Heart left ventricle (tissue), 16 donors: ENCODE results near the gene TGFB1I1. TPM values are rescaled to one million over a fixed set of nuclear protein-coding genes. Genes with fewer than 3 reads are reported as not detected.
"Not testable (repeated sequence)": the region's sequence is repeated elsewhere in the genome, so short reads cannot be mapped to it uniquely, and the experiment has no call there.

Source experiments
- ATAC-seq, 4 donors: fragments of 200-7000 bp; cut with Tn5 transposase; one replicate each; pipeline ENCODE4 v1.9.1; 2020 to 2022; ENCODE audit warnings: moderate library complexity in 4 of 4, mild to moderate bottlenecking in 3 of 4, moderate number of reproducible peaks in 1 of 4
- DNase-seq, 5 donors: peaks; one replicate each; pipeline ENCODE4 v3.0.0-alpha.2; 2020
- H3K27ac ChIP-seq, 12 donors: fragments of 200-600 bp; sonication (generic) in 4 of 12; one replicate each; pipeline versions ENCODE4 v1.5.0 to v1.8.0; 2016 to 2022; ENCODE audit warnings: mild to moderate bottlenecking in 2 of 12
- H3K27me3 ChIP-seq, 9 donors: fragments of 200-600 bp; sonication (generic) in 2 of 9; one replicate each; pipeline versions ENCODE4 v1.5.1 to v1.8.0; 2016 to 2022; ENCODE audit warnings: mild to moderate bottlenecking in 3 of 9
- H3K36me3 ChIP-seq, 9 donors: fragments of 200-600 bp; sonication (generic) in 2 of 9; one replicate each; pipeline versions ENCODE4 v1.5.0 to v1.8.0; 2018 to 2022; ENCODE audit warnings: mild to moderate bottlenecking in 2 of 9
- H3K4me1 ChIP-seq, 12 donors: fragments of 200-600 bp; sonication (generic) in 4 of 12; one replicate each; pipeline versions ENCODE4 v1.5.0 to v1.8.0; 2016 to 2022; ENCODE audit warnings: mild to moderate bottlenecking in 3 of 12
- H3K4me3 ChIP-seq, 12 donors: fragments of 200-600 bp; sonication (generic) in 4 of 12; one replicate each; pipeline versions ENCODE4 v1.5.0 to v1.8.0; 2017 to 2022; ENCODE audit warnings: mild to moderate bottlenecking in 9 of 12, moderate library complexity in 4 of 12
- H3K9me3 ChIP-seq, 12 donors: fragments of 200-600 bp; sonication (generic) in 4 of 12; one replicate each; pipeline versions ENCODE4 v1.5.0 to v1.8.0; 2016 to 2022; ENCODE audit warnings: mild to moderate bottlenecking in 1 of 12
- CTCF ChIP-seq, 12 donors: fragments of 200-600 bp; sonication (generic) in 4 of 12; IDR thresholded peaks; one replicate each; pipeline versions ENCODE4 v1.5.0 to v1.8.0; 2018 to 2022; ENCODE audit warnings: antibody characterized with exemption in 12 of 12, mild to moderate bottlenecking in 5 of 12
- POLR2A ChIP-seq, 2 donors: fragments of 450-650 bp; IDR thresholded peaks; one replicate each; pipeline ENCODE4 v1.6.1; 2017; ENCODE audit warnings: antibody characterized with exemption in 2 of 2, mild to moderate bottlenecking in 2 of 2, moderate library complexity in 2 of 2
- WGBS, 4 donors: extraction: QIAGEN DNeasy Blood & Tissue Kit in 2 of 4; methylation state at CpG; one replicate each; pipeline versions ENCODE4 v1.1.5 to v1.1.7; 2013 to 2018; 5-methylcytosine and 5-hydroxymethylcytosine counted together
- intact Hi-C, 10 donors: fragments of 100-400 bp; cut with DNase I; formaldehyde crosslinking; loops; one replicate each; pipeline versions ENCODE4 v1.11.1 to v1.14.2; 2022
- polyA plus RNA-seq, 2 donors: library from polyadenylated mRNA; stranded (reverse); fragments of 200-250 nt; gene quantifications; one replicate each; pipeline ENCODE4 v1.2.3, GENCODE V29; 2013
- total RNA-seq, 9 donors: library from RNA; depleted of rRNA in 2 of 9; stranded (reverse); fragments of >200 nt in 2 of 9; fragmentation: NEBNext Ultra II Directional in 3 of 9; extraction: Animal tissue kit (Norgen Biotek cat#: 25700) in 3 of 9; gene quantifications; one replicate each; pipeline versions ENCODE4 v1.1.0 to v1.2.4, GENCODE V29; 2016 to 2023
- donor health status: ischemic (EF 13 %, LVEDD 7.1; RV severe dilation, severe dysfunction).
- donor health status: healthy with polysubstance abuse.
- donor health status: DM: no; HTN: yes; CAD: no.
- donor health status: DM: no; HTN: no; CAD: no.
- donor health status: ischemic (EF 25% LVEDD 6.9; RV normal size, moderate dysfunction).
- donor health status: ischemic (EF 25% LVEDD 5.7; RV mildly dilated, moderate dysfunction).
- donor health status: healthy.
- donor health status: DM: yes; HTN: yes; CAD: no.
- donor health status: ischemic (EF 35%, LVEDD 5.7; RV mildly dilated, moderate dysfunction).
- donor health status: nonischemic (EF 11% LVEDD 7.7; RV severe dilation, severe dysfunction).
- donor health status: DM: yes; HTN: yes; CAD: no.
- donor health status: PGD.
- donor health status: ischemic (EF 29% LVEDD 5.4; RV normal size, mild dysfunction).
- donor health status: nonischemic (EF 23%, LVEDD 6.1; RV moderate dilation, normal function).

Gene TGFB1I1
- total and polyA plus RNA-seq, 11 donors, result 12.9 to 37.7 (median 19.5) TPM

GRCh38 chr16:31501966-31502348 is 30.0 kb downstream of the TGFB1I1 start:
- 81 to 93% (median 84%) methylated on average over 4 of the region's 4 CpGs for WGBS, 4 donors
- ATAC-seq (no peak), DNase-seq (no peak)
- no peak overlapping the region for H3K4me3 ChIP-seq
- H3K4me1 ChIP-seq, result peaks cover 1 to 50% (median 32%) of the 10 kb centered on the region in 12 donors
- TF ChIP-seq CTCF (IDR thresholded peaks at IDR 0.05), result no peak
- TF ChIP-seq POLR2A (IDR thresholded peaks at IDR 0.05), result no peak
- intact Hi-C loops, result loop anchor here in 4 of 10 donors (5.0 to 10.0 kb wide), 5 partner anchors 40 to 373 kb away; partner anchors contain the start of genes ZNF267 (in 2 of the 4) and ARMC5 (in 1 of the 4)
- H3K27ac ChIP-seq, result no peak overlapping the region
- H3K9me3 ChIP-seq, result no peaks in the 10 kb centered on the region
- H3K36me3 ChIP-seq, result peaks cover 0 to 54% (median 44%) of the 10 kb centered on the region in 9 donors
- no peaks in the 10 kb centered on the region for H3K27me3 ChIP-seq

GRCh38 chr16:31502981-31503380 is 31.0 kb downstream of the TGFB1I1 start:
- peaks cover 0 to 44% (median 33%) of the 10 kb centered on the region in 9 donors for H3K36me3 ChIP-seq
- peaks cover 4 to 58% (median 39%) of the 10 kb centered on the region in 12 donors for H3K4me1 ChIP-seq
- H3K9me3 ChIP-seq, result no peaks in the 10 kb centered on the region
- no peak overlapping the region for H3K4me3 ChIP-seq
- DNase-seq, result no peak
- no peak for TF ChIP-seq CTCF (IDR thresholded peaks at IDR 0.05)
- TF ChIP-seq POLR2A (IDR thresholded peaks at IDR 0.05), result no peak
- intact Hi-C loops, result loop anchor here in 4 of 10 donors (5.0 to 10.0 kb wide), 5 partner anchors 41 to 372 kb away; partner anchors contain the start of genes ZNF267 (in 2 of the 4) and ARMC5 (in 1 of the 4)
- H3K27me3 ChIP-seq, result no peaks in the 10 kb centered on the region
- peak overlapping the region in 1 of 12 donors; percentile 61 for H3K27ac ChIP-seq
- ATAC-seq, result no peak

GRCh38 chr16:31503555-31503954 is 31.6 kb downstream of the TGFB1I1 start:
- ATAC-seq, H3K27me3 ChIP-seq, H3K9me3 ChIP-seq, H3K4me3 ChIP-seq, DNase-seq: not testable (repeated sequence)
- Histone ChIP-seq H3K4me1 (peaks cover 4 to 58% (median 39%) of the 10 kb centered on the region in 12 donors), H3K27ac (peak overlapping the region in 8 of 12 donors; percentile 16 to 78 (median 32)), H3K36me3 (peaks cover 0 to 38% (median 28%) of the 10 kb centered on the region in 9 donors)
- WGBS, 4 donors, result 90 to 97% (median 95%) methylated on average over 8 of the region's 8 CpGs
- intact Hi-C loops, result loop anchor here in 4 of 10 donors (5.0 to 10.0 kb wide), 5 partner anchors 41 to 371 kb away; partner anchors contain the start of genes ZNF267 (in 2 of the 4) and ARMC5 (in 1 of the 4)

- Histone ChIP-seq H3K4me1 (peaks cover 4 to 62% (median 42%) of the 10 kb centered on the region in 12 donors), H3K4me3 (no peak overlapping the region), H3K9me3 (no peaks in the 10 kb centered on the region), H3K36me3 (peaks cover 0 to 32% (median 21%) of the 10 kb centered on the region in 9 donors), H3K27me3 (no peaks in the 10 kb centered on the region), H3K27ac (peak overlapping the region in 10 of 12 donors; percentile 7 to 78 (median 32))
- DNase-seq (no peak), ATAC-seq (peak in 2 of 4 donors; percentile 28 to 33)
- 27 to 37% (median 34%) methylated on average over 8 of the region's 8 CpGs for WGBS, 4 donors
- no peak for TF ChIP-seq POLR2A (IDR thresholded peaks at IDR 0.05)
- TF ChIP-seq CTCF (IDR thresholded peaks at IDR 0.05), result no peak
- intact Hi-C loops, result loop anchor here in 4 of 10 donors (5.0 to 10.0 kb wide), 5 partner anchors 42 to 371 kb away; partner anchors contain the start of genes ZNF267 (in 2 of the 4) and ARMC5 (in 1 of the 4)
Measured at GRCh38 chr16:31504159-31504558, 32.2 kb downstream of the TGFB1I1 start.
